HG03139 (cell line): ENCODE data around the gene SLC18A2.

Source experiments
- ATAC-seq: cut with Tn5 transposase; IDR thresholded peaks from one replicate; pipeline ENCODE4 v1.9.1; 2021; ENCODE audit not compliant: unreplicated experiment

SLC18A2 gene

GRCh38 chr10:117306674-117307073 is 65.8 kb downstream of the SLC18A2 start:
- no peak for ATAC-seq

GRCh38 chr10:117311261-117311660 is 70.3 kb downstream of the SLC18A2 start:
- no peak for ATAC-seq

GRCh38 chr10:117312430-117312829 is 71.5 kb downstream of the SLC18A2 start:
- ATAC-seq: no peak

GRCh38 chr10:117313641-117314040 is 72.7 kb downstream of the SLC18A2 start:
- ATAC-seq: no peak

- no peak for ATAC-seq
Measured at GRCh38 chr10:117316701-117317100, 75.8 kb downstream of the SLC18A2 start.

GRCh38 chr10:117318909-117319308 is 78.0 kb downstream of the SLC18A2 start:
- ATAC-seq: no peak

- ATAC-seq: no peak
Measured at GRCh38 chr10:117320050-117320665, 79.2 kb downstream of the SLC18A2 start.

- ATAC-seq: no peak
Measured at GRCh38 chr10:117322260-117322659, 81.3 kb downstream of the SLC18A2 start.

GRCh38 chr10:117324367-117324766 is 83.5 kb downstream of the SLC18A2 start:
- no peak for ATAC-seq

GRCh38 chr10:117327262-117327661 is 86.3 kb downstream of the SLC18A2 start:
- no peak for ATAC-seq
